GM18873 (cell line): ENCODE data around the gene CCDC188.
A peak's percentile ranks its signal among the peaks of the same experiment; 100 is the strongest.

Source experiments
- ATAC-seq: cut with Tn5 transposase; IDR thresholded peaks from one replicate; pipeline ENCODE4 v1.9.1; 2021; ENCODE audit warnings: mild to moderate bottlenecking, moderate library complexity, moderate number of reproducible peaks; ENCODE audit not compliant: unreplicated experiment, low FRiP score

The CCDC188 gene

DNA sequence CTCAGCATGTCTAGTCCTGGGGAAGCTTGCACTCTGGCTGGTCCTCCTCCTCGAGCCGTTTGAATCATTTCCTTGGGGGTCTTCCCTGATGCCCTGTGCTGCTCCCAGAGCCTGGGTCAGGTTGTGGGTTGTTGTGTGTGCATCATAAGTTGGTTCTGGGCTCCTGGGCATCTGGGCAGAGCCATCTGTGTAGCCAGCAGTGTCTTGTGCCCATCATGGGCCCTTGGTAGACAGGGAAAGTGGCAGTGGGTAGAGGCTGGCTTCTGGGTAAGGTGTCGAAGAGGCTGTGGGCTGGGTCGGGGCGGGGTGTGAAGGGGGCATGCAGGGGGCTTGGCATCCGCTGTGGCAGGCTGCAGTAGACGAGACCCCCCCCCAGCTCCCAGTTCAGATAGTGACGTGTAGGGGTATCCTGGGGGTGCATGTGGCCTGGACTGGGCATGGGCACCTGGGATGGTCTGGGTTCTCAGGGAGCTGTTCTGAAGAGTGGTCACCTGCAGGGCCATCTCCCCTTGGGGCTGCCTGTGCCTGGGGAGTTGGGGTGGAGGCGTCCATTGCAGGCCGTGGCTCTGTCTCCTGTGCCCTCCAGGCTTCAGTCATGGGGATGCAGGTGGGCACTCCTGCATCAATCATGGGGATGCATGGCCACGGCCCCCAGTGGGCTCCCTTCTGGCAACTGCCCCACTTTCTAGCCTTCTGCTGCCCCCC lies 26.6 kb downstream of the CCDC188 start:
- no peak for ATAC-seq

DNA sequence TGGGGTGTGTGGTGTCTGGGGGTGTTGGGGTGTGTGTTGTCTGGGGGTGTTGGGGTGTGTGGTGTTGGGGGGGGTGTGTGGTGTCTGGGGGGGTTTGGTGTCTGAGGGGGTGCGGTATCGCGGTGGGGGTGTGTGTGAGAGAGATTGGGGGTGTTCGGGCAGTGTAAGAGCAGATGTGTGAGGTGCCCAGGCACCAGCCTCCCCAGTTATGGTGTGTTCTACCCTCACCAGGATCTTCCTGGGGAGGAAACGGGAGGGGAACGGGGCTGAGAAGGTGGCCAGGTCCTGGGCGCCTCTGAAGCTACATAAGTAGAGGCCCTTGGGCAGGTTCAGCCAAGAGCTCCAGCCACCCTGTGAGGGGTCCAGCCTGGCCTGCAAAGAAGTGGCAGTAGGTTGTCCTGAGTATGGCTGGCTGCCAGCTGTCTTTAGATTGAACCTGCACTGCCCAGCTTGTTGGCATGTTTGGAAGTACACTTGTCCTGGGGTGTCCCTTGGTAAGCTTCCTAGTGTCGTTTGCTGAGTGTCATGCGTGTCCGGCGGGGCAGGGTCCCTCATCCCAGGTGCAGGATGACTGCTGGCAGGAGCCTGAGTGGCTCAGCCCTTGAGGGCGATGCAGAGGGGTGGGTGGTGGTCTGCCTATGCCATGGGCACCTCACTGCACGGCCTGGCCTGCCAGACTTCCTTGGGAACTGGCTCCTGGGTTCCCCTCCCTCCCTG lies 27.3 kb downstream of the CCDC188 start:
- no peak for ATAC-seq

GRCh38 chr22:20121856-20122415 lies 28.9 kb downstream of the CCDC188 start:
- ATAC-seq: no peak

DNA sequence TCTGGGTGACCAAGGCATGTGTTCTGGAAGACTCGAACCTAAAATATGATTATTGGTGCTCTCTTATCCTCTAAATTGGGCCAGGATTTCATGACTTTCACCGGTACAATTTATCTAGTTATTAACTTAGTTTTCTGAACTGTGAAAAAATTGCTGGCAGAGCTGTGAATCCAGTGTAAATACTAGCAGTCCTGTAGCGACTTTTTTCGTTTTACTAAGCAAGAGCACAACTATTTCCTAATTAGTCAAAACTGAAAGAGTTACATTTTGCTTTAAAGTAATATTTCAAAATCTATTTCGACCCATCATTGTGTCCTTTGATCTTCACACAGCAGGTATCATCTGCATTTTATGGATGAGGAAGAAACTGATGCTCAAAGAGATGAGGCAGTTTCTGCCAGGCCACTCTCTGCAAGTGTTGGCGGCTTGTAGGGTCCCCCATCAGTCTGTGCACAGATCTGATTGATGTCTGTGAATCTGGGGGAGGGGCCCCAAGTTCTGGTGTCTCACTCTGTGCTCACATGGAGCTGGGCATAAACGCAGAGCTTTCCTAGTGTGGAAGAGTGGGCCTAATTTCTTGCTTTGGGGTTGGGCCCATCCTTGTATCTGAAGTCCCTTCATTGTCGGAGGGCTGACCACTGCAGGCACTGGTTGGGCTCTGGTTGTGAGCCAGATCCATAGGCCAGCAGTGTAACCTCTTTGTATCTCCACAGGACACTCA lies 32.4 kb downstream of the CCDC188 start:
- ATAC-seq: no peak

GRCh38 chr22:20117633-20118299 lies 33.1 kb downstream of the CCDC188 start:
- ATAC-seq: no peak

DNA sequence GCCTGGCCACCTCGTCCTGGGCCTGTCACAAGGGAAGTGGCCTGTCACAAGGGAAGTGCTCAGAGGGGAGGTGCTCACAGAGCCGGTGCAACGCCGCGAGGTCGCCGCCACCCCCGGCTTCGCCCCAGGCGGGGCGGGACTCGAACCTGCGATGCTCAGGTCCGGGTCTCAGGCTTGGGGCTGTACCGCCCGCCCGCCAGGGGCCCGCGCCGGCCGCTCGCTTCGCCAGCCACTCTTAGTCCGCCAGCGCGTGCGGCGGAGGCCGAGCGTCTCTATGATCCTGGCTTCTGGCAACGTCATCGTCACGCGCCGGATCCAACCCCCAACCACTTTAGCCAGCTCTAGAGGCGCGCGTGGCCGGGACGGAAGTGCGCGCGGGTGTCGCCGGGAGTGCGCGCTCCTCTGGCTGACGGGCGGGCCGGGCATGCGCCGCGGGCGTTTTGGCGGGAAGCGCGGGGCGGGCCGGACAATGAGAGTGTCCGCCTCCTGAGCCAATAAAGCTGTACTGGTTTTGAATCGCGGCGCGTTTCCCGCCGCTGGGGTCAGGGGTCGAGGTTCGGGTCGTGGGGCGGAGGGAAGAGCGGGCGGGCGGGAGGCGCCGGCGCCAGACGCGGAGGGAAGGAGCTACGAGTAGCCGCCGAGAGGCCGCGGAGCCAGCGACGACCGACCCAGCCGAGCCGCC lies 33.8 kb downstream of the CCDC188 start, which contains the start of gene TRMT2A:
TSS of gene TRMT2A (minus strand) at position 276 of the 682 bp plus-strand sequence. CDS start 320 bp downstream, outside the sequence.
- peak; percentile 72 for ATAC-seq

GRCh38 chr22:20116376-20116950 lies 34.4 kb downstream of the CCDC188 start:
- ATAC-seq: no peak

GRCh38 chr22:20115691-20116375 lies 35.0 kb downstream of the CCDC188 start, which contains the start of gene RANBP1:
Gene RANBP1 (plus strand): TSS chr22:20116104. CDS start chr22:20116185, 81 bp downstream.
- ATAC-seq: no peak

- no peak for ATAC-seq
These were observed 36.1 kb downstream of the CCDC188 start for GRCh38 chr22:20114506-20115475.

GRCh38 chr22:20113551-20114310 lies 37.1 kb downstream of the CCDC188 start:
- no peak for ATAC-seq

DNA sequence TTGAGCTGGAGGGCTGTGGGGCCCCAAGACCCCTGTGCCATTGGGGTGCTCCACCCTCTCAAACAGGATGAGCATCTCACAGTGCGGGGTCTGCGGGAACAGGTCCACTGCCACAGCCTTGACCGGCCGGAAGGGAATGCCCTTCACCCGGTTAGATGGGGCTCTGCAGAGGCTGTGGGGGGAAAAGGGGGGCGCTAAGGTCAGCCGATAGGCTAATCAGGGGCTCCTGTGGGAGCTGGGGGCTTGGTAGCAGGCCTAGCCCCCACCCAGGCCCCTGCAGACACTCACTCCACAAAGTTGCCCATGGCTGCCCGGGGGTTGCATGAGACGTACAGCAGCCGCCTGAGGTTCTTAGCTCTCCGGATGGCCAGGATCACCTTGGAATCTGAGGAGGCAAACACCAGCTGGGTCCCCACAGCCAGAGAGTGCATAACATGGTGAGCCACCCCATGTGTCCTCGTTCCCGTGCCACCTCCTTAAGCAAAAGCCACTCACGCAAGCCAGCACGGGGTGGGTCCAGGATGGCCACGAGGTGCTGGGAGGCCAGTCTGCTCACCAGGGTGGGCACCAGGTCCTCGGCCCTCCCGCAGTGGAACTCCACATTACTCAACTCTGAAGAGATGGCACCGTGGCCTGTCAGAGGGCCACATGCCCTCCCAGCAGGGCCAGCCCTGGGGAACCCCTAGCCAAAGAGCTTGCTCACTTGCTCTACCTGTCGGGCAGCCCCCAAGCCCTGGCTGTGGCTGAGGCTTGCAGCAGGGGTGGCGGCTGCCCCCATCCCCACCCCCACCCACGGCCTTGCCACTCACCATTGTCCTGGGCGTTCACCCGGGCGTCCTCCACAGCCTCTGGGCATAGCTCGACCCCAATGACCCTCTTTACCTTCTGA lies 38.0 kb downstream of the CCDC188 start:
- ATAC-seq: no peak

DNA sequence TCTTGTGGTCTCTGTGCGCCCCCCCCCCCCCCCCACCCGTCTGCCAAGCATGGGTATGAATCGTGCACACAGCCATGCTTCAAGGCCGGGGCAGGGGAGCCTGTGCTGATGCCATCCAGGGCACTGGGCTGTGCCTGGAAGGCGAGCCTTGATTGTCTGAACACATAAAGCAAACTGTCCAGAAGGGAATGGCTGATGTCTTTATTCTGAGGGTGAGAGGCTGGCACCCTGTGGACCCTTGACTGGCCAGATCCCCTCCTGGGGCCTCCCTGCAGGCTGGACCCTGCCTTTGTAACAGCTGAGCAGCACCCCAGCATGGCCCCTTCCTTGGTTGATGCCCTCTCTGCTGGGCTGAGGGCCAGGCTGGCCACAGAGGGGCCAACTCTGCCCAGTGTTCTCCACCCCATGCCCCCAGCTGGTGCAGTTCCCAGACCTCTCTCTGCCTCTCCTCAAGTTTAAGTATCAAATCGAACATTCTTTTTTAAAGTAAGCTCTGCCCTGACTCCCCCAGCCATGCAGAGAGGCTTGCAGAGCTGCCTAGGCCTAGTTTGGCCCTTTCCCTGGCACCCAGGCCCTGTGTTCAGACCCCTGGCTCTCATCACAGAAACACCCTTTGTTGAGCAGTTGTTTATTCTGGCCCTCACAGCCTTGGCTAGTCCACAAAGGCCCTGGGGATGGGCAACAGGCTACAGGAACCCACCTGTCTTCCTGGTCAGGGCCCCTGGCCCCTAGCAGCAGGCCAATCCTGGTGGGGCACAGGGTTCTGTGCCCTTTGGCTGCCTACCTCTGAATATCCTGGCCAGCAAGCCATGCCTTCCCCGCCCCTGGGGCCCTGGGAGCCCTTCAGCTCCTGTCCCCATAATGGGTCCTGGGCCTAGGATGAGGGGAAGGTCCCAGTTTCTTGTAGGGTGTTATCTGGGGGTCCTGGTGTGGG lies 38.9 kb downstream of the CCDC188 start:
- no peak for ATAC-seq

DNA sequence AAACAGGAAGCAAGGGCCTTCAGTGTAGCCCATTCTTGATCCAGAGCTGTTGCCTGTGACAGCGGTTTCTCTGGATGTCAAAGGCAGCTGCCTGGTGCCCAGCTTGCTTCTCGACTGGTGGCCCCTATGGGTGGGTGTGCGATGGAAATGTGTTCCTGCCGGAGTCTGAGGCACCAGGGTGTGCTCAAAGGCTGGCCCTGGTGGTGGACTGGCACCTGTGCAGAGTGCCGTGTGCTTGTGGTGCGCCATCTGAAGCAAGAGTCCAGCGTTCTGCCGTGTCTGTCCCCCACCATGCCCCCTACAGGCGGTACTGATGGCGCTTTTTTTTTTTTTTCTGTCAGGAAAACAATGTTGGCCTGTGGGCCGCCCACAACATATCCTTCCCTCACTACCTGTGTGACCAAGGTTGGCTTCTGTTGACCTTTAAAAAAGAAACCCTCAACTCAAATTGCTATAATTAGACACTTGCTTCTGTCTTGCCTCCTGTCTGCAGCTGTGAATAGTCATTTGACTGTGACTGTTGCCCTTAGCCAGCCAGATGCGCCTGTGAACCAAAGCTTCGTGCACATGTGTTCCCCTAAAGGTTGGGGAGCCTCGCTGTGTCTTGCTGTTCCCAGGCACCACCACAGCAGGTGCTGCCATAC lies 39.7 kb downstream of the CCDC188 start:
- ATAC-seq: no peak

- no peak for ATAC-seq
These were observed 40.4 kb downstream of the CCDC188 start for GRCh38 chr22:20110359-20110985.
